Measurements from ENCODE around the gene CLEC4A. TPM values are rescaled to one million over a fixed set of nuclear protein-coding genes. Genes with fewer than 3 reads are reported as not detected.

Gene CLEC4A
- total RNA-seq = 28.8 TPM

GRCh38 chr12:8123124-8123912, at the start of gene CLEC4A:
CLEC4A (plus strand) TSS chr12:8123617; CDS start chr12:8123879, 262 bp downstream.
- Histone ChIP-seq H3K4me1 (no peaks in the 10 kb centered on the region), H3K27ac (no peak within 1 kb of the TSS), H3K4me3 (no peak within 1 kb of the TSS), H3K36me3 (peaks cover 4% of the 10 kb centered on the region in 2 donors), H3K9me3 (no peaks in the 10 kb centered on the region), H3K27me3 (no peaks in the 10 kb centered on the region)
- no peak for DNase-seq (ENCODE audit: low spot score in 2 of 2)
- no peak for TF ChIP-seq CTCF (IDR thresholded peaks at IDR 0.05)
- intact Hi-C loops (cut with DNase I) = no loop called here

- intact Hi-C loops (cut with DNase I) = no loop called here
- Histone ChIP-seq H3K36me3 (no peaks in the 10 kb centered on the region), H3K27me3 (no peaks in the 10 kb centered on the region), H3K4me3 (no peak overlapping the region), H3K4me1 (peaks cover 0 to 6% of the 10 kb centered on the region in 2 donors), H3K27ac (no peak overlapping the region), H3K9me3 (no peaks in the 10 kb centered on the region)
- TF ChIP-seq CTCF (IDR thresholded peaks at IDR 0.05) = no peak
- no peak for DNase-seq (ENCODE audit: low spot score in 2 of 2)
Measured at GRCh38 chr12:8075935-8076334, 47.5 kb upstream of the CLEC4A start.

GRCh38 chr12:8076366-8076765, 47.1 kb upstream of the CLEC4A start:
- DNase-seq (ENCODE audit: low spot score in 2 of 2) = no peak
- intact Hi-C loops (cut with DNase I) = no loop called here
- no peak overlapping the region for H3K27ac ChIP-seq
- TF ChIP-seq CTCF (IDR thresholded peaks at IDR 0.05) = no peak
- no peaks in the 10 kb centered on the region for H3K27me3 ChIP-seq
- H3K9me3 ChIP-seq = no peaks in the 10 kb centered on the region
- peaks cover 0 to 9% of the 10 kb centered on the region in 2 donors for H3K4me1 ChIP-seq
- no peak overlapping the region for H3K4me3 ChIP-seq
- no peaks in the 10 kb centered on the region for H3K36me3 ChIP-seq

DNA sequence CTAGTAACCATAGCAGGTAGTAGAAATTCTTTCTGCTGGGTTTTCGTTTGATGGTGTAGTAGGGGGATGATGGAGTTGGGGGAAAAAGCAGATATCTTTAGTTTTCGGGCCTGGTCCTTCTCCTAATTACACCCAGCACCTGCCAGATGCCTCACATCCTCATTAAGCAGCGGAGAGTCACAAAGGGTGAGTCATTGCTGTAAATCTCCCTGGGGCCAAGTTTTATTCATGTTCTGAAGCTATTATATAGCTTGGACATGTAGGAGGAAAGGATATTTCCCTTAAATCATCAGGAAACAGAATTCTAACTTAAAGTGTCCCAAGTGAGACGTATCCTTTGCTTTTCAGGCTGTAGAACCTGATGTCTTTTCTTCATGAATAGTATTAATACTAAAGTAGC, 46.2 kb upstream of the CLEC4A start:
- TF ChIP-seq CTCF (IDR thresholded peaks at IDR 0.05) = no peak
- no peak overlapping the region for H3K4me3 ChIP-seq
- H3K27me3 ChIP-seq = no peaks in the 10 kb centered on the region
- DNase-seq (ENCODE audit: low spot score in 2 of 2) = no peak
- intact Hi-C loops (cut with DNase I) = loop anchor here (1.0 kb wide), 1 partner anchor 30 kb away; no protein-coding TSS in a partner anchor
- no peaks in the 10 kb centered on the region for H3K36me3 ChIP-seq
- H3K4me1 ChIP-seq = peaks cover 0 to 9% of the 10 kb centered on the region in 2 donors
- no peaks in the 10 kb centered on the region for H3K9me3 ChIP-seq
- no peak overlapping the region for H3K27ac ChIP-seq

- intact Hi-C loops (cut with DNase I) = no loop called here
- H3K27me3 ChIP-seq = no peaks in the 10 kb centered on the region
- H3K36me3 ChIP-seq = no peaks in the 10 kb centered on the region
- no peak overlapping the region for H3K27ac ChIP-seq
- no peaks in the 10 kb centered on the region for H3K9me3 ChIP-seq
- no peak overlapping the region for H3K4me3 ChIP-seq
- TF ChIP-seq CTCF (IDR thresholded peaks at IDR 0.05) = peak in 2 of 3 experiments; percentile 22 to 42
- DNase-seq (ENCODE audit: low spot score in 2 of 2) = peak in 1 of 2 donors; percentile 71
- H3K4me1 ChIP-seq = peaks cover 0 to 18% of the 10 kb centered on the region in 2 donors
Measured at GRCh38 chr12:8078398-8078797, 45.0 kb upstream of the CLEC4A start.
